HCT116 (cell line): ENCODE results near the gene ADD3. TPM values are rescaled to one million over a fixed set of nuclear protein-coding genes. Genes with fewer than 3 reads are reported as not detected.

Source experiments
- ATAC-seq: fragments of 200-7000 bp; cut with Tn5 transposase; 2 replicates; pipeline ENCODE4 v1.9.1; 2020; ENCODE audit warnings: mild to moderate bottlenecking, moderate library complexity
- BruUV-seq: library from RNA; stranded (reverse); fragments of 400-500 nt; replicated peaks from 2 replicates; lab custom pipeline; 2021; lab: Mats Ljungman, UMichigan
- CTCF ChIA-PET: fragments of 300-600 bp; sonication (Branson Sonifier 250); formaldehyde crosslinking; loops from one replicate; lab custom pipeline; 2021; ENCODE audit warnings: antibody characterized with exemption; lab: Charles Lee
- POLR2A ChIA-PET: fragments of 300-600, 350-600 bp; sonication (Branson Sonifier 250); formaldehyde crosslinking; loops from one replicate; lab custom pipeline; 2021; ENCODE audit warnings: antibody characterized with exemption; lab: Charles Lee
- RAD21 ChIA-PET, 2 experiments: fragments of 300-600 bp; sonication (Branson Sonifier 250); formaldehyde crosslinking; loops; one replicate each; lab custom pipeline; 2023; ENCODE audit warnings: low total read pairs in 2 of 2; ENCODE audit not compliant: uncharacterized antibody in 2 of 2, unreplicated experiment in 2 of 2, low non-redundant PET in 1 of 2; lab: Charles Lee
- DNase-seq: peaks from one replicate; pipeline ENCODE4 v3.0.0-alpha.2; 2010; ENCODE audit warnings: low read depth, low spot score
- H2AFZ ChIP-seq: fragments of 200-600 bp; shearing (Covaris generic), sonication (generic); 2 replicates; pipeline ENCODE4 v1.6.1; 2017; ENCODE audit warnings: low read depth, mixed run types, mixed read lengths, antibody characterized with exemption, low read length; ENCODE audit not compliant: poor library complexity, severe bottlenecking
- H3K27ac ChIP-seq: 2 replicates; pipeline ENCODE4 v1.5.1; 2012; ENCODE audit warnings: low read depth, low read length
- H3K27me3 ChIP-seq: fragments of 200-600 bp; sonication (generic); 2 replicates; pipeline ENCODE4 v1.6.1; 2016; ENCODE audit warnings: mixed run types, low read length, mixed read lengths; ENCODE audit not compliant: insufficient read depth
- H3K36me3 ChIP-seq, 2 experiments: fragments of 200-500 bp in 1 of 2; fragments of 200-600 bp in 1 of 2; sonication (Bioruptor generic) in 1 of 2; sonication (generic) in 1 of 2; 2 replicates each; pipeline versions ENCODE4 v1.5.1 to v1.6.1; 2014 to 2016; ENCODE audit warnings: low read length in 2 of 2, inconsistent platforms in 1 of 2, mixed read lengths in 1 of 2, mixed run types in 1 of 2; ENCODE audit not compliant: insufficient read depth in 2 of 2, control insufficient read depth in 1 of 2
- H3K4me1 ChIP-seq, 2 experiments: fragments of 200-600 bp in 1 of 2; sonication (generic) in 1 of 2; 2 replicates each; pipeline versions ENCODE4 v1.5.1 to v1.6.1; 2012 to 2017; ENCODE audit warnings: low read length in 2 of 2, inconsistent platforms in 1 of 2, mild to moderate bottlenecking in 1 of 2, mixed read lengths in 1 of 2, mixed run types in 1 of 2, moderate library complexity in 1 of 2; ENCODE audit not compliant: insufficient read depth in 2 of 2, control insufficient read depth in 1 of 2
- H3K4me2 ChIP-seq: fragments of 200-600 bp; sonication (generic); 2 replicates; pipeline ENCODE4 v1.6.1; 2017; ENCODE audit warnings: mixed run types, low read length, mixed read lengths
- H3K4me3 ChIP-seq, 2 experiments: fragments of 200-600 bp in 1 of 2; sonication (generic) in 1 of 2; replicated peaks in 1 of 2; 2 replicates each; pipeline ENCODE4 v1.5.1; 2011 to 2016; ENCODE audit warnings: low read length in 2 of 2, control low read depth in 1 of 2, low read depth in 1 of 2, mild to moderate bottlenecking in 1 of 2, mixed read lengths in 1 of 2, mixed run types in 1 of 2
- H3K79me2 ChIP-seq: fragments of 200-600 bp; sonication (generic); 2 replicates; pipeline ENCODE4 v1.6.1; 2017; ENCODE audit warnings: mild to moderate bottlenecking, mixed run types, low read length, moderate library complexity, mixed read lengths; ENCODE audit not compliant: insufficient read depth
- H3K9ac ChIP-seq: fragments of 200-600 bp; sonication (generic); 2 replicates; pipeline ENCODE4 v1.6.1; 2016; ENCODE audit warnings: low read length, mixed read lengths
- H3K9me2 ChIP-seq: fragments of 200-600 bp; sonication (generic), shearing (Covaris generic); 2 replicates; pipeline ENCODE4 v1.6.1; 2017; ENCODE audit warnings: mixed run types, mild to moderate bottlenecking, moderate library complexity; ENCODE audit not compliant: insufficient read depth
- H3K9me3 ChIP-seq, 2 experiments: fragments of 200-500 bp in 1 of 2; fragments of 200-600 bp in 1 of 2; sonication (Bioruptor generic) in 1 of 2; sonication (generic) in 1 of 2; 2 replicates each; pipeline ENCODE4 v1.6.1; 2014 to 2017; ENCODE audit warnings: low read length in 2 of 2, mixed read lengths in 2 of 2, inconsistent platforms in 1 of 2, low read depth in 1 of 2, mild to moderate bottlenecking in 1 of 2, mixed run types in 1 of 2, moderate library complexity in 1 of 2; ENCODE audit not compliant: control insufficient read depth in 1 of 2, insufficient read depth in 1 of 2
- H4K20me1 ChIP-seq: fragments of 200-600 bp; sonication (generic), shearing (Covaris generic); 2 replicates; pipeline ENCODE4 v1.6.1; 2017; ENCODE audit warnings: mixed run types, mild to moderate bottlenecking, moderate library complexity; ENCODE audit not compliant: insufficient read depth
- ATF3 ChIP-seq: IDR thresholded peaks from 2 replicates; pipeline ENCODE4 v1.6.1; 2012
- CBX3 ChIP-seq: IDR thresholded peaks from 2 replicates; pipeline ENCODE4 v1.6.1; 2012; ENCODE audit warnings: low read depth
- CEBPB ChIP-seq: IDR thresholded peaks from 2 replicates; pipeline ENCODE4 v1.6.1; 2012; ENCODE audit warnings: low read depth
- EGR1 ChIP-seq: IDR thresholded peaks from 2 replicates; pipeline ENCODE4 v1.6.1; 2012; ENCODE audit warnings: low read depth
- ELF1 ChIP-seq: IDR thresholded peaks from 2 replicates; pipeline ENCODE4 v1.6.1; 2012; ENCODE audit warnings: low read depth, borderline replicate concordance
- EZH2phosphoT487 ChIP-seq: fragments of 200-600 bp; IDR thresholded peaks from 2 replicates; pipeline ENCODE4 v1.6.1; 2018; ENCODE audit warnings: antibody characterized with exemption, borderline replicate concordance
- FOSL1 ChIP-seq: IDR thresholded peaks from 2 replicates; pipeline ENCODE4 v1.6.1; 2012; ENCODE audit warnings: low read depth
- POLR2A ChIP-seq: IDR thresholded peaks from 2 replicates; pipeline ENCODE4 v1.7.0; 2011; ENCODE audit warnings: borderline replicate concordance; ENCODE audit not compliant: insufficient read depth, insufficient read length; ENCODE audit errors: extremely low read depth
- POLR2AphosphoS5 ChIP-seq: IDR thresholded peaks from 2 replicates; pipeline ENCODE4 v1.6.1; 2011; ENCODE audit warnings: mild to moderate bottlenecking, low read depth, low read length, moderate library complexity
- RAD21 ChIP-seq: IDR thresholded peaks from 2 replicates; pipeline ENCODE4 v1.6.1; 2012; ENCODE audit warnings: low read depth, mild to moderate bottlenecking
- REST ChIP-seq: IDR thresholded peaks from 2 replicates; pipeline ENCODE4 v1.6.1; 2012; ENCODE audit warnings: low read depth
- SIN3A ChIP-seq: IDR thresholded peaks from 2 replicates; pipeline ENCODE4 v1.6.1; 2012; ENCODE audit warnings: low read depth
- SP1 ChIP-seq: IDR thresholded peaks from 2 replicates; pipeline ENCODE4 v1.6.1; 2012; ENCODE audit warnings: low read depth
- TCF7L2 ChIP-seq: IDR thresholded peaks from 2 replicates; pipeline ENCODE4 v1.7.0; 2011; ENCODE audit warnings: borderline replicate concordance, inconsistent platforms; ENCODE audit not compliant: insufficient read depth, insufficient read length; ENCODE audit errors: extremely low read depth
- YY1 ChIP-seq: IDR thresholded peaks from 2 replicates; pipeline ENCODE4 v1.6.1; 2011; ENCODE audit warnings: low read length, low read depth, moderate library complexity, mild to moderate bottlenecking; ENCODE audit not compliant: insufficient replicate concordance; ENCODE audit errors: extremely low read depth
- ZBTB33 ChIP-seq: IDR thresholded peaks from 2 replicates; pipeline ENCODE4 v1.6.1; 2011; ENCODE audit warnings: mild to moderate bottlenecking, low read length, moderate library complexity; ENCODE audit not compliant: insufficient replicate concordance; ENCODE audit errors: extremely low read depth
- ZFX ChIP-seq: fragments of 450-650 bp; IDR thresholded peaks from 2 replicates; pipeline ENCODE4 v1.6.1; 2017
- ZNF274 ChIP-seq: fragments of 200-500 bp; sonication (Bioruptor generic); IDR thresholded peaks from 2 replicates; pipeline ENCODE4 v1.6.1; 2014; ENCODE audit warnings: mild to moderate bottlenecking, low read depth, low read length, inconsistent platforms
- intact Hi-C: fragments of 100-400 bp; cut with micrococcal nuclease; formaldehyde crosslinking; loops from 2 replicates; pipeline ENCODE4 v1.10.0; 2022
- total RNA-seq: library from RNA; stranded (reverse); gene quantifications from one replicate; pipeline ENCODE4 v1.2.1, GENCODE V29; 2021; ENCODE audit not compliant: unreplicated experiment
- TF ChIP-seq, protein P1 (sequence below), 3 experiments: fragments of 200-600 bp in 1 of 3; sonication (generic) in 1 of 3; IDR thresholded peaks in 2 of 3; conservative IDR thresholded peaks in 1 of 3; 2 replicates each; pipeline ENCODE4 v1.5.1; 2012 to 2017; ENCODE audit warnings: low read depth in 2 of 3, low read length in 2 of 3, antibody characterized with exemption in 1 of 3, borderline replicate concordance in 1 of 3, control low read depth in 1 of 3, mild to moderate bottlenecking in 1 of 3, mixed read lengths in 1 of 3, mixed run types in 1 of 3, moderate library complexity in 1 of 3; ENCODE audit not compliant: insufficient read depth in 1 of 3
- TF ChIP-seq, protein P2 (sequence below): IDR thresholded peaks from 2 replicates; pipeline ENCODE4 v1.6.1; 2012

The ADD3 gene
- total RNA-seq, 1 experiment from 2014 or later: 41.1 TPM

DNA sequence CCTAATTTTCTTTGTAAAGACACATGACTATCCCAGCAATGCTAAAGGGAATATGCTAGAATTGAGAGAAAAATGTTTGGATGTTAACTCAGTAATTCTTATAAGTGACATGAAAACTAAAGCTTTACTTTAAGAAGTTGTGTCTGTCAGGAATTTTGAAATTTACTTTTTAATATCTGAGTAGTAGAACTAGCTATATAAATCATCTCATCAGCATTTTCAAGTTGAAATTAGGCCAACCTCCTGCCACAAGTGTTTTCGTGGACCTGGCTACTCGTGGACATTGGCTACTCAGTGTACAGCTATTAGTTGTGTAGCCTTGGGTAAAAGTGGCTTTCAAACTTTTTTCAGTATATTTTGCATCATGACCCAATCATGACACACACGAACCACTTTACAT lies 70.5 kb downstream of the ADD3 start:
- no peak overlapping the region for H3K4me2 ChIP-seq
- H3K4me3 ChIP-seq: no peak overlapping the region
- peaks cover 0 to 11% of the 10 kb centered on the region in 2 experiments; a peak in 1 of 4 replicates for H3K4me1 ChIP-seq
- H3K79me2 ChIP-seq: no peaks in the 10 kb centered on the region
- TF ChIP-seq SP1 (no peak), ZFX (no peak), REST (no peak), POLR2A (no peak), EZH2phosphoT487 (no peak), CEBPB (no peak), SIN3A (no peak), CBX3 (no peak), RAD21 (no peak), ATF3 (no peak), POLR2AphosphoS5 (no peak), FOSL1 (no peak), ELF1 (no peak), YY1 (no peak), EGR1 (no peak), ZBTB33 (no peak), ZNF274 (no peak), TCF7L2 (no peak)
- TF ChIP-seq, protein P1, sequence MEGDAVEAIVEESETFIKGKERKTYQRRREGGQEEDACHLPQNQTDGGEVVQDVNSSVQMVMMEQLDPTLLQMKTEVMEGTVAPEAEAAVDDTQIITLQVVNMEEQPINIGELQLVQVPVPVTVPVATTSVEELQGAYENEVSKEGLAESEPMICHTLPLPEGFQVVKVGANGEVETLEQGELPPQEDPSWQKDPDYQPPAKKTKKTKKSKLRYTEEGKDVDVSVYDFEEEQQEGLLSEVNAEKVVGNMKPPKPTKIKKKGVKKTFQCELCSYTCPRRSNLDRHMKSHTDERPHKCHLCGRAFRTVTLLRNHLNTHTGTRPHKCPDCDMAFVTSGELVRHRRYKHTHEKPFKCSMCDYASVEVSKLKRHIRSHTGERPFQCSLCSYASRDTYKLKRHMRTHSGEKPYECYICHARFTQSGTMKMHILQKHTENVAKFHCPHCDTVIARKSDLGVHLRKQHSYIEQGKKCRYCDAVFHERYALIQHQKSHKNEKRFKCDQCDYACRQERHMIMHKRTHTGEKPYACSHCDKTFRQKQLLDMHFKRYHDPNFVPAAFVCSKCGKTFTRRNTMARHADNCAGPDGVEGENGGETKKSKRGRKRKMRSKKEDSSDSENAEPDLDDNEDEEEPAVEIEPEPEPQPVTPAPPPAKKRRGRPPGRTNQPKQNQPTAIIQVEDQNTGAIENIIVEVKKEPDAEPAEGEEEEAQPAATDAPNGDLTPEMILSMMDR (IDR thresholded peaks at IDR 0.05 in 2 of 3, conservative IDR thresholded peaks at IDR 0.05 in 1 of 3; ENCODE audit: borderline replicate concordance in 1 of 3, insufficient read depth in 1 of 3, low read depth in 2 of 3, low read length in 2 of 3): no peak
- TF ChIP-seq, protein P2, sequence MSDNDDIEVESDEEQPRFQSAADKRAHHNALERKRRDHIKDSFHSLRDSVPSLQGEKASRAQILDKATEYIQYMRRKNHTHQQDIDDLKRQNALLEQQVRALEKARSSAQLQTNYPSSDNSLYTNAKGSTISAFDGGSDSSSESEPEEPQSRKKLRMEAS: no peak
- no peaks in the 10 kb centered on the region for H3K36me3 ChIP-seq
- no peaks in the 10 kb centered on the region for H3K9me2 ChIP-seq
- ChIA-PET RAD21 (no interaction called here), POLR2A (no interaction called here), CTCF (no interaction called here)
- no peaks in the 10 kb centered on the region for H3K9me3 ChIP-seq
- DNase-seq (no peak), ATAC-seq (no peak)
- no peaks in the 10 kb centered on the region for H4K20me1 ChIP-seq
- no peaks in the 10 kb centered on the region for H3K27me3 ChIP-seq
- BruUV-seq: no TSS peak
- no peak overlapping the region for H3K9ac ChIP-seq
- H2AFZ ChIP-seq: no peak overlapping the region
- no peak overlapping the region for H3K27ac ChIP-seq
- intact Hi-C loops: no loop called here
